H9 (cell line): Measurements from ENCODE around the gene CADPS2. TPM values are rescaled to one million over a fixed set of nuclear protein-coding genes. Genes with fewer than 3 reads are reported as not detected.

Source experiments
- DNase-seq: peaks from one replicate; pipeline ENCODE4 v3.0.0-alpha.2; 2017
- H2AFZ ChIP-seq: one replicate; pipeline ENCODE4 v1.6.1; 2013; ENCODE audit warnings: mild to moderate bottlenecking, low read length, control low read depth, moderate library complexity
- H2AK5ac ChIP-seq: 2 replicates; pipeline ENCODE4 v1.6.1; 2013; ENCODE audit warnings: low read length, control low read depth, mixed read lengths; ENCODE audit not compliant: insufficient read length
- H2BK120ac ChIP-seq: one replicate; pipeline ENCODE4 v1.6.1; 2013; ENCODE audit warnings: low read depth, mild to moderate bottlenecking, low read length, control low read depth, inconsistent platforms; ENCODE audit not compliant: poor library complexity, severe bottlenecking
- H2BK12ac ChIP-seq: 2 replicates; pipeline ENCODE4 v1.6.1; 2013; ENCODE audit warnings: low read length, control low read depth, mixed read lengths, low read depth; ENCODE audit not compliant: insufficient read length
- H2BK15ac ChIP-seq: 2 replicates; pipeline ENCODE4 v1.6.1; 2013; ENCODE audit warnings: low read depth, low read length, control low read depth
- H2BK20ac ChIP-seq: one replicate; pipeline ENCODE4 v1.6.1; 2013; ENCODE audit warnings: low read depth, mild to moderate bottlenecking, low read length, control low read depth, inconsistent platforms; ENCODE audit not compliant: poor library complexity, severe bottlenecking
- H2BK5ac ChIP-seq: 2 replicates; pipeline ENCODE4 v1.6.1; 2013; ENCODE audit warnings: low read length, control low read depth, mixed read lengths; ENCODE audit not compliant: insufficient read length
- H3K14ac ChIP-seq: 2 replicates; pipeline ENCODE4 v1.6.1; 2013; ENCODE audit warnings: low read length, control low read depth; ENCODE audit not compliant: insufficient read depth
- H3K18ac ChIP-seq: 2 replicates; pipeline ENCODE4 v1.6.1; 2013; ENCODE audit warnings: low read depth, mild to moderate bottlenecking, mixed read lengths, low read length, control low read depth; ENCODE audit not compliant: insufficient read length
- H3K23ac ChIP-seq: 2 replicates; pipeline ENCODE4 v1.6.1; 2013; ENCODE audit warnings: low read length, control low read depth, mixed read lengths, low read depth; ENCODE audit not compliant: insufficient read length
- H3K23me2 ChIP-seq: 2 replicates; pipeline ENCODE4 v1.6.1; 2013; ENCODE audit warnings: low read depth, mild to moderate bottlenecking, mixed read lengths, low read length, control low read depth; ENCODE audit not compliant: insufficient read length, poor library complexity, severe bottlenecking
- H3K27ac ChIP-seq: 2 replicates; pipeline ENCODE4 v1.5.1; 2013; ENCODE audit warnings: low read length, control low read depth, mixed read lengths, low read depth; ENCODE audit not compliant: insufficient read length
- H3K27me3 ChIP-seq: 2 replicates; pipeline ENCODE4 v1.6.1; 2013; ENCODE audit warnings: low read length, control low read depth, inconsistent platforms; ENCODE audit not compliant: insufficient read depth
- H3K4ac ChIP-seq: 2 replicates; pipeline ENCODE4 v1.6.1; 2013; ENCODE audit warnings: low read depth, mild to moderate bottlenecking, control low read depth, inconsistent platforms, low read length, moderate library complexity
- H3K4me1 ChIP-seq: 2 replicates; pipeline ENCODE4 v1.6.1; 2013; ENCODE audit warnings: low read length, control low read depth, inconsistent platforms; ENCODE audit not compliant: insufficient read depth
- H3K4me2 ChIP-seq: 2 replicates; pipeline ENCODE4 v1.6.1; 2013; ENCODE audit warnings: low read length, control low read depth, mixed read lengths; ENCODE audit not compliant: insufficient read length, insufficient read depth
- H3K56ac ChIP-seq: 2 replicates; pipeline ENCODE4 v1.6.1; 2013; ENCODE audit warnings: low read depth, mild to moderate bottlenecking, mixed read lengths, low read length, control low read depth; ENCODE audit not compliant: insufficient read length
- H3K79me1 ChIP-seq: 2 replicates; pipeline ENCODE4 v1.6.1; 2013; ENCODE audit warnings: low read depth, mild to moderate bottlenecking, moderate library complexity, low read length, control low read depth, inconsistent platforms; ENCODE audit not compliant: insufficient read depth, poor library complexity, severe bottlenecking
- H3K79me2 ChIP-seq: 2 replicates; pipeline ENCODE4 v1.6.1; 2013; ENCODE audit warnings: low read length, control low read depth, inconsistent platforms; ENCODE audit not compliant: insufficient read depth
- H3K9ac ChIP-seq: 2 replicates; pipeline ENCODE4 v1.6.1; 2013; ENCODE audit warnings: low read length, control low read depth, mixed read lengths; ENCODE audit not compliant: insufficient read length; ENCODE audit errors: extremely low read depth
- H3K9me3 ChIP-seq: one replicate; pipeline ENCODE4 v1.6.1; 2013; ENCODE audit warnings: low read depth, low read length, inconsistent platforms; ENCODE audit not compliant: control insufficient read depth
- H3T11ph ChIP-seq: one replicate; pipeline ENCODE4 v1.6.1; 2013; ENCODE audit warnings: mild to moderate bottlenecking, low read length, control low read depth, inconsistent platforms
- H4K20me1 ChIP-seq: one replicate; pipeline ENCODE4 v1.6.1; 2013; ENCODE audit not compliant: control insufficient read depth, insufficient read length, insufficient read depth
- H4K5ac ChIP-seq: 2 replicates; pipeline ENCODE4 v1.6.1; 2013; ENCODE audit warnings: low read depth, mild to moderate bottlenecking, mixed read lengths, low read length, control low read depth; ENCODE audit not compliant: insufficient read length
- H4K8ac ChIP-seq: replicated peaks from 2 replicates; pipeline ENCODE4 v1.6.1; 2013; ENCODE audit warnings: low read length, control low read depth, mixed read lengths, low read depth; ENCODE audit not compliant: insufficient read length
- H4K91ac ChIP-seq: 2 replicates; pipeline ENCODE4 v1.6.1; 2013; ENCODE audit warnings: low read depth, mild to moderate bottlenecking, moderate library complexity, mixed read lengths, low read length, control low read depth; ENCODE audit not compliant: insufficient read length
- H3K27ac Mint-ChIP-seq, 3 experiments: 2 replicates in 2 of 3; 3 replicates in 1 of 3; pipeline ENCODE4 v1.8.0; 2020 to 2021; ENCODE audit warnings: mixed read lengths in 3 of 3, mild to moderate bottlenecking in 1 of 3, moderate library complexity in 1 of 3
- H3K27me3 Mint-ChIP-seq: 2 replicates; pipeline ENCODE4 v1.8.0; 2021; ENCODE audit warnings: low read depth, mild to moderate bottlenecking, moderate library complexity, mixed read lengths
- H3K36me3 Mint-ChIP-seq, 3 experiments: 2 replicates in 2 of 3; 3 replicates in 1 of 3; pipeline ENCODE4 v1.8.0; 2020 to 2021; ENCODE audit warnings: low read depth in 3 of 3, mixed read lengths in 3 of 3; ENCODE audit not compliant: insufficient read depth in 1 of 3
- H3K4me1 Mint-ChIP-seq, 2 experiments: 2 replicates each; pipeline ENCODE4 v1.8.0; 2020; ENCODE audit warnings: mixed read lengths in 2 of 2
- H3K4me3 Mint-ChIP-seq, 2 experiments: 2 replicates in 1 of 2; 3 replicates in 1 of 2; pipeline ENCODE4 v1.8.0; 2020 to 2021; ENCODE audit warnings: mild to moderate bottlenecking in 2 of 2, mixed read lengths in 2 of 2, moderate library complexity in 1 of 2
- H3K9me3 Mint-ChIP-seq, 2 experiments: 2 replicates in 1 of 2; 3 replicates in 1 of 2; pipeline ENCODE4 v1.8.0; 2020; ENCODE audit warnings: mild to moderate bottlenecking in 2 of 2, mixed read lengths in 2 of 2, moderate library complexity in 1 of 2
- CTCF ChIP-seq: fragments of 200-600 bp; sonication (generic); conservative IDR thresholded peaks from 3 replicates; pipeline ENCODE4 v1.8.0; 2021; ENCODE audit warnings: antibody characterized with exemption, mild to moderate bottlenecking
- total RNA-seq: library from RNA; stranded (reverse); gene quantifications from 2 replicates; pipeline ENCODE4 v1.2.1, GENCODE V29; 2021

CADPS2 gene
- total RNA-seq, 1 experiment from 2014 or later = 7.1 TPM

GRCh38 chr7:122935620-122936019 lies 49.4 kb upstream of the CADPS2 start:
- Histone ChIP-seq H3K79me1 (no peaks in the 10 kb centered on the region), H3K4ac (no peak overlapping the region), H3K9ac (no peak overlapping the region), H4K8ac (no peak overlapping the region), H3K56ac (no peak overlapping the region), H2BK15ac (no peak overlapping the region), H4K20me1 (no peaks in the 10 kb centered on the region), H2BK120ac (no peak overlapping the region), H2AFZ (no peak overlapping the region), H3K27me3 (no peaks in the 10 kb centered on the region), H3K23me2 (no peaks in the 10 kb centered on the region), H4K5ac (no peak overlapping the region), H2BK20ac (no peak overlapping the region), H2BK5ac (no peak overlapping the region), H3K79me2 (no peaks in the 10 kb centered on the region), H3K4me1 (no peaks in the 10 kb centered on the region), H3K4me2 (no peak overlapping the region), H2BK12ac (no peak overlapping the region), H4K91ac (no peak overlapping the region), H3K27ac (no peak overlapping the region), H3K14ac (no peak overlapping the region), H3T11ph (no peak overlapping the region), H3K23ac (no peak overlapping the region), H3K9me3 (no peaks in the 10 kb centered on the region), H2AK5ac (no peak overlapping the region), H3K18ac (no peak overlapping the region)
- no peaks in the 10 kb centered on the region for H3K9me3 Mint-ChIP-seq
- no peak overlapping the region for H3K4me3 Mint-ChIP-seq
- no peaks in the 10 kb centered on the region for H3K36me3 Mint-ChIP-seq
- no peak overlapping the region for H3K27ac Mint-ChIP-seq
- DNase-seq = no peak
- peaks cover 1% of the 10 kb centered on the region; the same call in 1 of the 2 replicates for H3K27me3 Mint-ChIP-seq
- TF ChIP-seq CTCF = no peak
- no peaks in the 10 kb centered on the region for H3K4me1 Mint-ChIP-seq
